ENCODE measurements around the gene MKRN2.

MKRN2 gene

GRCh38 chr3:12557473-12558100 lies 700 bp downstream of the MKRN2 start:
- no peak for DNase-seq

- no peak for DNase-seq
These were observed 1.8 kb downstream of the MKRN2 start for GRCh38 chr3:12558706-12559105.

- DNase-seq: no peak
These were observed 2.6 kb downstream of the MKRN2 start for GRCh38 chr3:12559520-12559919.

GRCh38 chr3:12560505-12561190 lies 3.8 kb downstream of the MKRN2 start:
- no peak for DNase-seq

- no peak for DNase-seq
These were observed 4.5 kb downstream of the MKRN2 start for GRCh38 chr3:12561397-12561796.

GRCh38 chr3:12562451-12562850 lies 5.6 kb downstream of the MKRN2 start:
- DNase-seq: no peak

GRCh38 chr3:12566976-12567375 lies 10.1 kb downstream of the MKRN2 start:
- no peak for DNase-seq

GRCh38 chr3:12568747-12569146 lies 11.9 kb downstream of the MKRN2 start:
- no peak for DNase-seq

GRCh38 chr3:12569836-12570235 lies 12.9 kb downstream of the MKRN2 start:
- no peak for DNase-seq

GRCh38 chr3:12571986-12572385 lies 15.1 kb downstream of the MKRN2 start:
- no peak for DNase-seq

GRCh38 chr3:12574131-12574530 lies 17.2 kb downstream of the MKRN2 start:
- DNase-seq: no peak

- DNase-seq: no peak
These were observed 17.8 kb downstream of the MKRN2 start for GRCh38 chr3:12574661-12575060.

- DNase-seq: no peak
These were observed 20.5 kb downstream of the MKRN2 start for GRCh38 chr3:12577379-12577778.

- DNase-seq: no peak
These were observed 21.9 kb downstream of the MKRN2 start for GRCh38 chr3:12578742-12579141.

GRCh38 chr3:12579456-12579855 lies 22.6 kb downstream of the MKRN2 start:
- DNase-seq: no peak

- no peak for DNase-seq
These were observed 23.0 kb downstream of the MKRN2 start for GRCh38 chr3:12579905-12580304.

- DNase-seq: no peak
These were observed 25.8 kb downstream of the MKRN2 start for GRCh38 chr3:12582730-12583129.

GRCh38 chr3:12583280-12583679 lies 26.4 kb downstream of the MKRN2 start:
- DNase-seq: no peak

- DNase-seq: no peak
These were observed 27.2 kb downstream of the MKRN2 start for GRCh38 chr3:12584083-12584482.

- DNase-seq: no peak
These were observed 28.3 kb downstream of the MKRN2 start for GRCh38 chr3:12585181-12585580.

GRCh38 chr3:12585970-12586369 lies 29.1 kb downstream of the MKRN2 start:
- DNase-seq: no peak

- no peak for DNase-seq
These were observed 29.5 kb downstream of the MKRN2 start for GRCh38 chr3:12586403-12586802.

- DNase-seq: no peak
These were observed 31.4 kb downstream of the MKRN2 start for GRCh38 chr3:12588039-12589009.

GRCh38 chr3:12590096-12590495 lies 33.2 kb downstream of the MKRN2 start:
- no peak for DNase-seq

All from femur (tissue), 1 donor.